ENCODE data around the gene SLC37A2. TPM values are rescaled to one million over a fixed set of nuclear protein-coding genes. Genes with fewer than 3 reads are reported as not detected.
"Not testable (repeated sequence)": the region's sequence is repeated elsewhere in the genome, so short reads cannot be mapped to it uniquely, and the experiment has no call there.

SLC37A2 gene
- polyA plus RNA-seq, 4 donors = 1.1 to 19.8 (median 10.6) TPM

DNA sequence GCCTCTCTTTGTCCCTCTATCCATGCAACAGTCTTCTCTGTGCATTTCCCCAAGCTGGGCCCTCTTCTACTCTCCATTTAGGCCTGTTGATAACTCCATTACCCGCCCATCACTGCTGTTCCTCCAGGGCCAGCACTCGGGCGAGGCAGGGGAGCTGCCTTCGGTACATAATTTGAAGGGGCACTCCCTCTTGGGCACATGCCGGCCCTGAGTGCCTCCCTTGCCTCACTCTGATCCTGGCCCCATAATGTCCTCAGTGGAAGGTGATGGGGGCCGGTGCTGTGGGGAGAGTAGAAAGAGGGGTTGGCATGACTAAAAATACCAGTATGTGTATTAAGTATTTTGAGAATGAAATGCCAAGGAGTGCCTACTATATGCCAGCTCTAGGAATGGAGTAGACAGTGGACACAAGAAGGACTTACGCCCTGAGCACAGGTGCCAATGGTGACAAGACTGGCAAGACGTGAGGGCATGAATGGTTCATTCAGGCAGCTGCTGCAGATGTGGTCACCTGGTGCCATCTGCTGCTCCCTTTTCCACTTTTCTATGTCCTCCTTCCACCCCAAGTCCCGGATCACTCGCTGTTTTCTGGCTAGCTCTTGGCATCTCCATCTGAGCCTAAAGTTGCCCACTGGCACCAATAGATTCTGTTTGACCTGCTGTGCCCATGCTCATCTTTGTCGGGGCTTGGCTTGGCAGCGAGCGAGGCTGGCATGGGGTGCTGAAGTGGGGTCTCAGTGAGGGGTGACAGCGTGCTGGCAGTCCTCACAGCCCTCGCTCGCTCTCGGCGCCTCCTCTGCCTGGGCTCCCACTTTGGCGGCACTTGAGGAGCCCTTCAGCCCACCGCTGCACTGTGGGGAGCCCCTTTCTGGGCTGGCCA is 25.7 kb downstream of the SLC37A2 start:
- no peak for FAIRE-seq
- Histone ChIP-seq H3K27me3 (ENCODE audit: control insufficient read depth in 3 of 3, insufficient read depth in 3 of 3, low read length in 3 of 3) (no peaks in the 10 kb centered on the region), H3K4me1 (ENCODE audit: control insufficient read depth in 3 of 3, insufficient read depth in 2 of 3, low read depth in 1 of 3, low read length in 2 of 3) (peaks cover 0 to 8% (median 0%) of the 10 kb centered on the region in 3 donors), H3K36me3 (ENCODE audit: control insufficient read depth in 3 of 3, insufficient read depth in 2 of 3, low read depth in 1 of 3, low read length in 3 of 3) (peaks cover 0 to 54% (median 7%) of the 10 kb centered on the region in 3 donors), H3K27ac (ENCODE audit: low read depth in 1 of 3, low read length in 2 of 3) (no peak overlapping the region), H3K4me3 (ENCODE audit: low read depth in 1 of 3, low read length in 3 of 3) (no peak overlapping the region), H3K9me3 (ENCODE audit: control insufficient read depth in 2 of 2, insufficient read depth in 1 of 2, low read depth in 1 of 2, low read length in 1 of 2) (no peaks in the 10 kb centered on the region)
- peak in 1 of 2 donors; percentile 42 for DNase-seq
- WGBS, 3 donors = 73 to 84% (median 80%) methylated on average over 20 of the region's 20 CpGs

DNA sequence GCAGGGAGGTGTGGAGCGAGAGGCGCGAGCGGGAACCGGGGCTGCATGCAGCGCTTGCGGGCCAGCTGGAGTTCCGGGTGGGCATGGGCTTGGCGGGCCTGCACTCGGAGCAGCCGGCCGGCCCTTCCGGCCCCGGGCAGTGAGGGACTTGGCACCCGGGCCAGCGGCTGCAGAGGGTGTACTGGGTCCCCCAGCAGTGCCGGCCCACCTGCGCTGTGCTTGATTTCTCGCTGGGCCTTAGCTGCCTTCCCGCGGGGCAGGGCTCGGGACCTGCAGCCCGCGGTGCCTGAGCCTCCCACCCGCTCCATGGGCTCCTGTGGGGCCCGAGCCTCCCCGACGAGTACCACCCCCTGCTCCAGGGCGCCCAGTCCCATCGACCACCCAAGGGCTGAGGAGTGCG is 26.4 kb downstream of the SLC37A2 start:
- FAIRE-seq; H3K9me3 ChIP-seq (ENCODE audit: control insufficient read depth in 2 of 2, insufficient read depth in 1 of 2, low read depth in 1 of 2, low read length in 1 of 2); DNase-seq; H3K4me3 ChIP-seq (ENCODE audit: low read depth in 1 of 3, low read length in 3 of 3); H3K27ac ChIP-seq (ENCODE audit: low read depth in 1 of 3, low read length in 2 of 3); H3K4me1 ChIP-seq (ENCODE audit: control insufficient read depth in 3 of 3, insufficient read depth in 2 of 3, low read depth in 1 of 3, low read length in 2 of 3); H3K27me3 ChIP-seq (ENCODE audit: control insufficient read depth in 3 of 3, insufficient read depth in 3 of 3, low read length in 3 of 3): not testable (repeated sequence)
- H3K36me3 ChIP-seq (ENCODE audit: control insufficient read depth in 3 of 3, insufficient read depth in 2 of 3, low read depth in 1 of 3, low read length in 3 of 3) = peaks cover 0 to 48% (median 7%) of the 10 kb centered on the region in 3 donors
- 93 to 98% (median 95%) methylated on average over 20 to 31 of the region's 31 CpGs for WGBS, 3 donors

DNA sequence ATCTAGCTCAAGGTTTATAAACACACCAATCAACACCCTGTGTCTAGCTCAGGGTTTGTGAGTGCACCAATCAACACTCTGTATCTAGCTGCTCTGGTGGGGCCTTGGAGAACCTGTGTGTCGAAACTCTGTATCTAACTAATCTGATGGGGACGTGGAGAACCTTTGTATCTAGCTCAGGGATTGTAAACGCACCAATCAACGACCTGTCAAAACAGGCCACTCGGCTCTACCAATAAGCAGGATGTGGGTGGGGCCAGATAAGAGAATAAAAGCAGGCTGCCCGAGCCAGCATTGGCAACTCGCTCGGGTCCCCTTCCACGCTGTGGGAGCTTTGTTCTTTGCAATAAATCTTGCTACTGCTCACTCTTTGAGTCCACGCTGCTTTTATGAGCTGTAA is 27.0 kb downstream of the SLC37A2 start:
- not testable (repeated sequence) for H3K27me3 ChIP-seq (ENCODE audit: control insufficient read depth in 3 of 3, insufficient read depth in 3 of 3, low read length in 3 of 3); FAIRE-seq; H3K27ac ChIP-seq (ENCODE audit: low read depth in 1 of 3, low read length in 2 of 3); H3K4me1 ChIP-seq (ENCODE audit: control insufficient read depth in 3 of 3, insufficient read depth in 2 of 3, low read depth in 1 of 3, low read length in 2 of 3); H3K4me3 ChIP-seq (ENCODE audit: low read depth in 1 of 3, low read length in 3 of 3); H3K9me3 ChIP-seq (ENCODE audit: control insufficient read depth in 2 of 2, insufficient read depth in 1 of 2, low read depth in 1 of 2, low read length in 1 of 2); DNase-seq
- peaks cover 0 to 41% (median 7%) of the 10 kb centered on the region in 3 donors for H3K36me3 ChIP-seq (ENCODE audit: control insufficient read depth in 3 of 3, insufficient read depth in 2 of 3, low read depth in 1 of 3, low read length in 3 of 3)
- whole genome bisulfite sequencing, 3 donors = 64 to 74% (median 65%) methylated on average over 10 of the region's 10 CpGs

DNA sequence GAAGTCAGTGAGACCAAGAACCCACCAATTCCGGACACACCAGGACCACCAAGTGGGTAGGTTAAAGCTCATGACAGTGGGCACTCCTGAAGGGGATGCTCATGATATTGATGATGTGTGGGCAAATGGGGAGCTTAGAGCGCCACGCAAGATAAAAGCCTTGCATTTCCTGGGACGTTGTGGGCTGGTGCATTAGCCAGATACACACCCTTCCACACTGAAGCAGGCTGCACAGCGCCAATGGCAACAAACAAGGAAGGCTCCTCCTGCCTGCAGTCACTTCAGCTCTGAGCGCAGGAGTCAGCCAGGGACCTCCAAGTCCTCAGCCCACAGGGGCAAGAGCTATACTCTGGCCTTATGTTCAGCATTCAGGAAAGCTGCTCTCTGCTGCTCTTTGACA is 27.7 kb downstream of the SLC37A2 start:
- H3K4me1 ChIP-seq (ENCODE audit: control insufficient read depth in 3 of 3, insufficient read depth in 2 of 3, low read depth in 1 of 3, low read length in 2 of 3) = peaks cover 0 to 8% (median 0%) of the 10 kb centered on the region in 3 donors
- 81 to 83% (median 82%) methylated on average over 6 of the region's 6 CpGs for WGBS, 3 donors
- H3K27me3 ChIP-seq (ENCODE audit: control insufficient read depth in 3 of 3, insufficient read depth in 3 of 3, low read length in 3 of 3) = no peaks in the 10 kb centered on the region
- no peak overlapping the region for H3K27ac ChIP-seq (ENCODE audit: low read depth in 1 of 3, low read length in 2 of 3)
- peaks cover 0 to 35% (median 7%) of the 10 kb centered on the region in 3 donors for H3K36me3 ChIP-seq (ENCODE audit: control insufficient read depth in 3 of 3, insufficient read depth in 2 of 3, low read depth in 1 of 3, low read length in 3 of 3)
- no peaks in the 10 kb centered on the region for H3K9me3 ChIP-seq (ENCODE audit: control insufficient read depth in 2 of 2, insufficient read depth in 1 of 2, low read depth in 1 of 2, low read length in 1 of 2)
- H3K4me3 ChIP-seq (ENCODE audit: low read depth in 1 of 3, low read length in 3 of 3) = no peak overlapping the region
- DNase-seq (no peak), FAIRE-seq (no peak)

DNA sequence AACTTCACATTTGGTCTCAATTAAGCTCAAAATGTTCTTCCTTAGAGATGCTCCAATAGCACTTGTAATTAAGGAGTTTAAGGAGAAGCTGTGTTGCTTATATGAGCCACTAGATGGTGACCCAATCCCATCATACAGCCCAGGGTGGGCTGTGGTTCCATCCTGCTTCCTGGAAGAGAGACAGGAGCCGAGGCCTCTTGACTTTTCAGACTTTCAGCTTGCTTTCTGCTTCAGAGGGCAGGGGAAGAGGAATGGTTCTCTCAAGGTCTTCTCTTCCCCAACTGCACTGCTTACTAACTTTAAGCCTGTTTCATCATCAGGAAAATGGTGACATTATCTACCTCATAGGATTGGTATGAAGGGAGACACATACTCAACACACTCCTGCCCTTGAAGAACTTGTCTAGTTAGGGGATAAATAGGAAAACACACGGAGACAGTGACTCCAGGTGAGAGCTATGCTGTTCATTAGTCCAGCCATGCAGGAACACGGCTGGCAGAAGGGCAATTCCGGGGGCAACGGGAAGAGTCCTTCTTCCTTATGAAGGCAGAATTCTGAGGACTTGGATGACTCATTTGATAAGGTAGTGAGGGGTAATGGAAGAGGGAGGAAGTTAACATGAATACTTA is 28.3 kb downstream of the SLC37A2 start:
- no peaks in the 10 kb centered on the region for H3K27me3 ChIP-seq (ENCODE audit: control insufficient read depth in 3 of 3, insufficient read depth in 3 of 3, low read length in 3 of 3)
- FAIRE-seq (no peak), DNase-seq (peak; percentile 12 to 72)
- H3K36me3 ChIP-seq (ENCODE audit: control insufficient read depth in 3 of 3, insufficient read depth in 2 of 3, low read depth in 1 of 3, low read length in 3 of 3) = peaks cover 0 to 29% (median 7%) of the 10 kb centered on the region in 3 donors
- WGBS, 3 donors = 27 to 46% (median 35%) methylated on average over 5 of the region's 5 CpGs
- H3K27ac ChIP-seq (ENCODE audit: low read depth in 1 of 3, low read length in 2 of 3) = peak overlapping the region in 2 of 3 donors; percentile 17 to 26
- H3K4me3 ChIP-seq (ENCODE audit: low read depth in 1 of 3, low read length in 3 of 3) = no peak overlapping the region
- H3K4me1 ChIP-seq (ENCODE audit: control insufficient read depth in 3 of 3, insufficient read depth in 2 of 3, low read depth in 1 of 3, low read length in 2 of 3) = peaks cover 0 to 8% (median 0%) of the 10 kb centered on the region in 3 donors
- H3K9me3 ChIP-seq (ENCODE audit: control insufficient read depth in 2 of 2, insufficient read depth in 1 of 2, low read depth in 1 of 2, low read length in 1 of 2) = no peaks in the 10 kb centered on the region

DNA sequence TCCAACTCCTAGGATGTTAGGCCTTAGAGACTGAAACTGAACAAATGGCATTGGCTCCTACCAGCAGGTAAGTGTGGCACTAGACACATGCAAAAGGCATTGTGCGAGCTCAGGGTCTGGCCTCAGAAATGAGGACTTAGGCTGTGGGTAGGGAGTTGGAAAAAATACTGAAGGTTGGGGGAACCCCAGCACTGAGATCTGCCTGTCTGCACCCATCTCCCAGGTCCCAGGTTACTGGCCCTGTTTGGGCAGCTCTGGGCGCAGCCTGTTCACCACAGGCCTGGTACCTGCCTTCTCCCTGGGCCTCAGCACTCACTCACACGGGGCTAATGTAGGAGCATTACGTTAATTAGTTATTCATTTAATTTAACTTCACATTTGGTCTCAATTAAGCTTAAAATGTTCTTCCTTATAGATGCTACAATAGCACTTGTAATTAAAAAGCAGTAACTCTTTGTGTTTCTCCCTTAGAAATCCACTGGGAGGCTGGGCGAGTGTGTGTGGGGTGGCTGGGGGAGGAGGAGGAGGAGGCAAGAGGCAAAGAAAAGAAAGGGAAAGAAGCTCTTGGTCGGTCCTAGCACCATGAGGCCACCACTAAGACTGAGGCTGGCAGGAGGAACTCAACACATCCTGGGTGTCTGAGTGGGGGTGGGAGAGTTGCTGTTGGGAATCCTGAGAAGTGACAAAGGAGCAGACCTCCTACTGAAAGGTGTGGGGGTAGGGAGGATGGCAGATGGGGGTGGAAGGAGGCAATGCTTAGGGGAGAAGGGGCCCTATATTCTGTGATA is 29.0 kb downstream of the SLC37A2 start:
- FAIRE-seq (no peak), DNase-seq (no peak)
- Histone ChIP-seq H3K36me3 (ENCODE audit: control insufficient read depth in 3 of 3, insufficient read depth in 2 of 3, low read depth in 1 of 3, low read length in 3 of 3) (peaks cover 0 to 22% (median under 1%) of the 10 kb centered on the region in 3 donors), H3K27ac (ENCODE audit: low read depth in 1 of 3, low read length in 2 of 3) (peak overlapping the region in 1 of 3 donors; percentile 26), H3K27me3 (ENCODE audit: control insufficient read depth in 3 of 3, insufficient read depth in 3 of 3, low read length in 3 of 3) (no peaks in the 10 kb centered on the region), H3K4me3 (ENCODE audit: low read depth in 1 of 3, low read length in 3 of 3) (no peak overlapping the region), H3K9me3 (ENCODE audit: control insufficient read depth in 2 of 2, insufficient read depth in 1 of 2, low read depth in 1 of 2, low read length in 1 of 2) (no peaks in the 10 kb centered on the region), H3K4me1 (ENCODE audit: control insufficient read depth in 3 of 3, insufficient read depth in 2 of 3, low read depth in 1 of 3, low read length in 2 of 3) (peaks cover 0 to 8% (median 0%) of the 10 kb centered on the region in 3 donors)
- WGBS, 3 donors = 85 to 87% (median 87%) methylated on average over 6 of the region's 6 CpGs

DNA sequence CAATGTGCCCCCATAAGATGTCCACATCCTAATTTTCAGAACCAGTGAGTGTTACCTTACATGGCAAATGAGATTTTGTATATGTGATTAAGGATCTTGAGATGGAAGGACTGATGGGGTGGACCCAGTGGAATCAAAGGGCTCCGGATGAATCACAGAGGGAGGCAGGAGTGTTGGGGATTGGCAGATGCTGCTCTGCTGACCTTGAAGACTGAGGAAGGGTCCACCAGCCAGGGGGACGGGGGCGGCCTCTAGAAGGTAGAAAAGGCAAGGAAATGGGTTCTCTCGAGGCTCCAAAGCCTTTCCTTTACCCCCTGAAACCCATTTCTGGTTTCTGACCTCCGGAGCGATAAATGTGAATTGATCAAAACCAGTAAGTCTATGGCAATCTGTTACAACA is 29.6 kb downstream of the SLC37A2 start:
- Histone ChIP-seq H3K27me3 (ENCODE audit: control insufficient read depth in 3 of 3, insufficient read depth in 3 of 3, low read length in 3 of 3) (no peaks in the 10 kb centered on the region), H3K27ac (ENCODE audit: low read depth in 1 of 3, low read length in 2 of 3) (no peak overlapping the region), H3K36me3 (ENCODE audit: control insufficient read depth in 3 of 3, insufficient read depth in 2 of 3, low read depth in 1 of 3, low read length in 3 of 3) (peaks cover 0 to 20% (median 0%) of the 10 kb centered on the region in 3 donors), H3K9me3 (ENCODE audit: control insufficient read depth in 2 of 2, insufficient read depth in 1 of 2, low read depth in 1 of 2, low read length in 1 of 2) (no peaks in the 10 kb centered on the region), H3K4me1 (ENCODE audit: control insufficient read depth in 3 of 3, insufficient read depth in 2 of 3, low read depth in 1 of 3, low read length in 2 of 3) (peaks cover 0 to 8% (median 0%) of the 10 kb centered on the region in 3 donors), H3K4me3 (ENCODE audit: low read depth in 1 of 3, low read length in 3 of 3) (no peak overlapping the region)
- 86 to 91% (median 91%) methylated on average over 6 of the region's 6 CpGs for WGBS, 3 donors
- DNase-seq (no peak), FAIRE-seq (no peak)

DNA sequence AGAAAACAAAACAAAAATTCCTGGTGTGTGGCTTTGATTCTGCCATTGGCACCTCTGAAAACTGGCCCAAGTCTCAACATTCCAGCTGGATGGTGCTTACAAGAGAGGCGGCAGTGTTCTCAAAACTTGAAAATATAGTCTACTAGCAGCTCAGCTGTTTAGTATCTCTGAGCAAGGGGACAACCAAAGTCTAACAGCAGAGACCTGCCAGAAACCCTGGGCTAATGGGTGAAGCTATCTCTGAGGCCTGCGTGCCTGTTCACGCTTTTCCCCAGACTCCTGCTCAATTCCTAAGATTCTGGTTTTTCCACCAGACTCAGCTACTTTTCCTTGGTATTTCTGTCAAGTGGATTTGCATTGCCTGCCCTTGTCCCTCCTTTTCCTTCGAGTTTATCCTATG is 30.4 kb downstream of the SLC37A2 start:
- FAIRE-seq = no peak
- whole genome bisulfite sequencing, 3 donors = 86 to 96% (median 89%) methylated on average over 4 of the region's 4 CpGs

More for the DNA sequence above, 30.4 kb downstream of the SLC37A2 start:
- Histone ChIP-seq H3K4me1 (ENCODE audit: control insufficient read depth in 3 of 3, insufficient read depth in 2 of 3, low read depth in 1 of 3, low read length in 2 of 3) (peaks cover 0 to 8% (median 0%) of the 10 kb centered on the region in 3 donors), H3K9me3 (ENCODE audit: control insufficient read depth in 2 of 2, insufficient read depth in 1 of 2, low read depth in 1 of 2, low read length in 1 of 2) (no peaks in the 10 kb centered on the region), H3K4me3 (ENCODE audit: low read depth in 1 of 3, low read length in 3 of 3) (no peak overlapping the region), H3K27ac (ENCODE audit: low read depth in 1 of 3, low read length in 2 of 3) (no peak overlapping the region), H3K36me3 (ENCODE audit: control insufficient read depth in 3 of 3, insufficient read depth in 2 of 3, low read depth in 1 of 3, low read length in 3 of 3) (peaks cover 0 to 15% (median 0%) of the 10 kb centered on the region in 3 donors), H3K27me3 (ENCODE audit: control insufficient read depth in 3 of 3, insufficient read depth in 3 of 3, low read length in 3 of 3) (no peaks in the 10 kb centered on the region)
- no peak for DNase-seq
